Fibroblast of skin of abdomen (primary cell): ENCODE measurements around the gene VCL.
"Not testable (repeated sequence)": the region's sequence is repeated elsewhere in the genome, so short reads cannot be mapped to it uniquely, and the experiment has no call there.

Experiments used
- DNase-seq: peaks from one replicate; pipeline ENCODE4 v3.0.0-alpha.2; 2013

Gene VCL

DNA sequence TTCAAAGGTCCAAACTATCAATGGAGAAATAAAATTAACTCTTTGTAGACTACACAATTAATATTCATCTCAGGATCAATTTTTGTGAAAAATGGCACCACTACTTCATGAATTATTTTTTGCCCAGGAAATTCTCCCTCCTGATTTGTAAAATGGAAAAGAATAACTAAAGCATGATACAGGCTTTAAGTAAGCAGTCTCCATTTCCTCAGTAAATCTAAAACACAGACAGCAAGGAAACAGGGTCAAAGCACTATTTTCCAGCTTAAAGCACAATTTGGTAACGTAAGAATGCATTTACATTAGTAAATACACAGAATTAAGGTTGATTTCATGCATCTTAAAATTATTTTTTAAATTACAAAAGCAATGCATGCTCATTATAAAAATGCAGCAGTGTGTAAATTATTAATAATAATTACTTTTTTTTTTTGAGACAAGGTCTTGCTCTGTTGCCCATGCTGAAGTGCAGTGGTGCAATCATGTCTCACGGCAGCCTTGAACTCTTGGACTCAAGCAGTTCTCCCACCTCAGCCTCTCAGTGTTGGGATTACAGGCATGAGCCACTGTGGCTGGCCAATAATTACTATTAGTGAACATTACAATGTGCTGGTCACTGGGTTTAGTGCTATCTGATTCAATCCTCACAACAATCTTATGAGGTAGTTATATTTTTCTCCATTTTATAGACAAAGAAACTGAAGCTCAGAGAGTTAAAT is 26.1 kb upstream of the VCL start:
- no peak for DNase-seq

DNA sequence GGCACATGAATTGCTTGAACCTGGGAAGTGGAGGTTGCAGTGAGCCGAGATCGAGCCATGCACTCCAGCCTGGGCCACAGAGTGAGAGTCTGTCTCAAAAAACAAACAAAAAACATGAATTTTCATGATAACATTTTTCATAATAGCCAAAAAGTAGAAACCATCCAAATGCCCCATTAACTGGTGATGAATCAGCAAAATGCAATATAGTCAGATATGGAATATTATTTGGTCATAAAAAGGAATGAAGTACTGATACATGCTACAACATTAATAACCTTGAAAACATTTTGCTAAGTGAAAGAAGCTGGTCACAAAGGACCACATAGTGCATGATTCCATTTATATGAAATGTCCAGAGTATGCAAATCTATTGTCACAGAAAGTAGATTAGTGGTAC is 24.5 kb upstream of the VCL start:
- DNase-seq = no peak

DNA sequence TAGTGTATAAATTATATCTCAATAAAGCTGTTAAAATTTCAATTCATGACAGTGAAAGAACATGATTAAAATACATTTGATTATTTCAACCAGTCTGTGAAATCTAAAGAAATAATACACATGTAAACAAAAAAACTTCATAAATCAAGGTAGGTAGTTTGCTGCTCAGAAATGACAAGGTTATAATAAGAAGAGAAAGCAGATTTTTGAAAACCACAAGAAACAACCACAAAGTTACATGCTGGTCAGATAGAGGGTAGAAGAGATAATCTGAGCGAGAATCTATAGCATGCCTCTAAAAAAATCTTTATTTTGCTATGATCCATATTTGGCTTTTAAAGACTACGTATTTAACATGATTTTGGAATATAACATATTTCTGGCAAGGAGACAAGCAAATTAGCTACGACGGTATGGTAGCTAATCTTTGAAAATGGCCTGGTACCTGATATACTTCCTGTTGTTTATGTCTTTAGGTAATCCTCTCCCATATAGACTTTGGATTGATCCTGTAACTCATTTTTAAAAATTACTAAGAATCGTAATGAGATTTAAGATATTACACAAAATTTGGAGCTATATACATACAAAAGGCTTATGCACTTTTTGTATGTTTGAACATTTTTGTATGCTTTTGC is 23.5 kb upstream of the VCL start:
- no peak for DNase-seq

GRCh38 chr10:73975388-73975787 is 22.5 kb upstream of the VCL start:
- DNase-seq = no peak

- no peak for DNase-seq
These were observed 18.6 kb upstream of the VCL start for GRCh38 chr10:73979141-73979808.

DNA sequence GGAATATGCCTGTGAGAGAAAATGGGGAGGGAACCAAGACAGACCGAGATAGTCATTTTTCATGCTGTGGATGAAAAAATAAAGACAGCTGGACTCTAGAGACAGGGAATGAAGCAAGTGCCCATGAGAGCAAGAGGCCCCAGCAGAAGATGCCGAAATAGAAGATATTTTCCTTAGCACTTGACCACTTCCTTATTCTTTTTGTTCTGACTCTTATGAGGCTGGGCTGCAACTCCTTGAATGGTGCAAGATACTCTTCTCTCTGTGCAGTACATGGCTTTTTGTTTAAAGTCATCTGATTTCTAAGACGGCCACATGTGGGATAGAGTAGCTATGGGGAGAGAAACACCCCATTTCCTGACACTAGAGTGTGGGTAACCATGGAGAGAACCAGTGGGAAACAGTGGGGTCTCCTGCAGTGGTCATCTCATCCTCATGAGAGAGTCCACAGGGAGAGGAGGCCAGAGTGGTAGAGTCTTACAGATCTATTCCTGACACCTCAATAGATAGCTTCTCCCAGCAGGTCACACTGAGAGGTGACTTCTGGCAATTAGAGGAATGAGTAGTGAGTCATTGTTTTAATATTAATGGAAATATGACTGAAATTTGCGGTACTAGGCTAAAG is 18.0 kb upstream of the VCL start:
- no peak for DNase-seq

- no peak for DNase-seq
These were observed 16.1 kb upstream of the VCL start for GRCh38 chr10:73981812-73982211.

DNA sequence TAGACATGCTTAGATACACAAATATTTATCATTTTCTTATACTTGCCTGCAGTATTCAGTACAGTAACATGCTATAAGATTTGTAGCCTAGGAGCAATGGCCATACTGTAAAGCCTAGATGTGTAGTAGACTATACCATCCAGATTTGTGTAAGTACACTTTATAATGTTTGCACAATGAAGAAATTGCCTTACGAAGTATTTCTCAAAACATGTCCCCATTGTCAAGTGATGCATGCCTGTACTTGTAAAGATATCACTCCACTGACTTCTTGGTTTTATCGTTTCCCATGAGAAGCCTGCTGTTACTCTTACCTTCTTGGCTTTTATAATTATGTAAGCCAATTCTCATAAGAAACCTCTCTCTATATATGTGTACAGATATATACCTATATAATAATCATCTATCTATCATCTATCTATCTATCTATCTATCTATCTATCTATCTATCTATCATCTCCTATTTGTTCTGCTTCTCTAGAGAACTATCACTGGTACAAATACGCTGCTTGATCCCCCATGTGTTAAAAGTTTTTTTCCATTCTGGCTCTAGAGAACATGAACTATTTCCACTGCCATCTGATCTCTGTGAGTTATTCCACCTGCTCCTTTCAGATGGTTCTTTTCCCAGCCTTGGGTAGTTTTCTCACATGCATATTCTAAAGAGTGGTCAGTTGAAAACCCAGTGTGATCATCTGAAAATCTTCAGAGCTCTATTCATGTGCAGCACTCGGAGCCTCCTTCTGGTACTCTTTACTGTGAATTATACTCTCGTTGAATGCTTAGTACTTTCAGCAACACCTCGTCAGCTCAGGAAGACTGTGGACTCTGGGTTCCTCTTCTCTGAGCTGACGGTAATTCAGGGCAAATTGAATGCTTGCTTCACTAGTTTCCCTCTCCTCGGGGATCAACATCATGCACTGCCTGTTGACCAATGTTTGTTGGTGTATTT is 14.5 kb upstream of the VCL start:
- no peak for DNase-seq

DNA sequence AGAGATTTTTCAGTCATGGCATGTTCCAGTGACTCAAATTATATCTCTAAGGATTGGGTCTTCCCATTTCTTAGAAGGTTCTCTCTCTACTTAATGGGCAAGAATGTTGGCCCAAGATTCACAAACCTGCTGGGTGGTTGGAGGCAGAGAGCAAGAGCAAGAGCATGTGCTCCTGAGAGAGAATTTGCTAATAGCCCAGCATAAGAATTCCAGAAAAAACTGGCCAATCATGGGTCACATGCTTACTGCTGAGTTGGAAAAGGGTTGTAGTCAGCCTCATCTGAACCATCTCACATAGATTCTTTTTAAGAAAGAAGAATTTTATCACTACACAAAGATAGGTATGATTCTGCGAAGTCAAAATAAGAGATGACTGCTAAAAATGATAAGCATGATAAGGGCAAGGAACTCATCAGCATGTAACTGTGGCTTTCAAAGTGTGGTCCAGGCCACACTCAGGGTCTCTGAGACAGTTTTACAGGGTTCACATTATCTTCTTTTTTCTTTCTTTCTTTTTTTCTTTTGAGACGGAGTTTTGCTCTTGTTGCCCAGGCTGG is 8.2 kb upstream of the VCL start:
- DNase-seq = no peak

DNA sequence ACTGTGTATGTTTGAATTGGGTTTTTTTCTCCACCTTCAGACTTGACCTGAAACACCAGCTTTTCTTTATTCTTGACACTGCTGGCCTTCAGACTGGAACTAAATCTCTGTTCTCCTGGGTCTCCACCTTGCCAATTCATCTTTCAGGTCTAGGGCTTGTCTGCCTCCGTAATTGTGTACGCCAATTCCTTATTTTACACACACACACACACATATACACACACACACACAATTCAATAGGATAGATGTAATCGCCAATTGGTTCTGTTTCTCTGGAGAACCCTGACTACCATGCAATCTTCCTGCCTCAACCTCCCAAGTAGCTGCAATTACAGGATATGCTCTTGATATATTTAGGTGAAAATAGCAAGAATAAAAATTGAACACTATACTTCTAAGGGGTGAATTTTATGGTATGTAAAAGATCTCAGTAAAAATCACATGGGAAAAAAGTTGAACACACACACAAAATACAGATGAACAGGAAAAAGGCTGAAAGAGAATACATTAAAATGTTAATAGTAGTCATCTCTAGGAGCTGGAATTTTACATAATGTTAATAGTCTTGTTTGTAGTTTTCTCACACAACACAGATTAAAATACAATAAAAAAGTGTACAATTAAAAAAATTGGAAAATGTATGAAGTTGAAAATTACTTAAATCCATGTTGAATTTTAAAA is 6.6 kb upstream of the VCL start:
- DNase-seq = no peak

GRCh38 chr10:73991884-73992245 is 6.1 kb upstream of the VCL start:
- no peak for DNase-seq

GRCh38 chr10:73992899-73993788 is 4.8 kb upstream of the VCL start:
- no peak for DNase-seq

- DNase-seq = no peak
These were observed 2.9 kb upstream of the VCL start for GRCh38 chr10:73995035-73995358.

DNA sequence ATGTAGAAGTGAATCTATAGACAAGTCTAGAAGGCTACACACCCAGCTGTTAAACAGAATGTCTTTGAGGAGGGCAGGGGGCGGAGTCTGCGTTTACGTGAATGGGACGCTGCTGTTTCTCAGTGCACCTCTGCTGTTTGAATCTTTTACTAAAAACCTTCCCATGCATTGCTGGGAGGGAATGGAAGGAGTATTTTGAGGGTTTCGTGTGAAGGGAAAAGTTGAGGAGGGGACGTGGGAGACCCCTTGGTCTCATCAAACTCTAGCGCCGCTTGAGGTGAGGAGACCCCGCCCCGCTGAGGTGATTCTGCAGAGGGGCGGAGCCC is 492 bp upstream of the VCL start:
- no peak for DNase-seq

GRCh38 chr10:73998623-73998928 is 660 bp downstream of the VCL start:
- DNase-seq = no peak

GRCh38 chr10:73998929-73999691 is 1.2 kb downstream of the VCL start:
- DNase-seq = peak; percentile 90

DNA sequence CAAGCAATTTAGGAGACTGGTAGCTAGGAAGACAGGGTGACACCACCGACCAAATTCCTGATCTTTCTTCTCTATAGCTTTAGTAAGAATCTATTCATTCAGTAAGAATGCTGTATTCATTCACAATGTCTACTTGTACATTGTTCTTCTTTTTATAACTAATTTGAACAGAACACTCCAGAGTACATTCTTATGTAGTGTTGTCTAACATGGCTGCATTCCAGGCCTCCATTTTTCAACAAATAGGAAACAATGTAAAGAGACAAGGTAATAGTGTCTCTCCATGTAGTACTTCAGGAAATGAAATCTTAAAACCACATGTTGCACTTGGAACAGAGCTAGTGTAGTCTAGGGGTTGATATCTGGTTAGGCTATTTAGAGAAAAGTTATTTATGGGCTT is 1.8 kb downstream of the VCL start:
- peak; percentile 86 for DNase-seq

DNA sequence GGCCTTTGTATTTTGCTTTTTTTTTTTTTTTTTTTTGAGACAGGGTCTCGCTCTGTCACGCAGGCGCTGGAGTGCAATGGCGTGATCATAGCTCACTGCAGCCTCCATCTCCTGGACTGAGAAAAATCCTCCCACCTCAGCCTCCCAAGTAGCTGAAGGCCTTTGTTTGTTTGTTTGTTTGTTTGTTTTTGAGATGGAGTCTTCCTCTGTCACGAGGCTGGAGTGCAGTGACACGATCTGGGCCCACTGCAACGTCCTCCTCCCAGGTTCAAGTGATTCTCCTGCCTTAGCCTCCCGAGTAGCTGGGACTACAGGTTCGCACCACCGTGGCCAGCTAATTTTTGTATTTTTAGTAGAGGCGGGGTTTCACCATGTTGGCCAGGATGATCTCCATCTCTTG is 2.3 kb downstream of the VCL start:
- DNase-seq = not testable (repeated sequence)

GRCh38 chr10:74000892-74001669 is 3.2 kb downstream of the VCL start:
- no peak for DNase-seq
